Astrocyte (in vitro differentiated cells and primary cell): ENCODE data around the gene FAM222B. TPM values are rescaled to one million over a fixed set of nuclear protein-coding genes. Genes with fewer than 3 reads are reported as not detected.
"Not testable (repeated sequence)": the region's sequence is repeated elsewhere in the genome, so short reads cannot be mapped to it uniquely, and the experiment has no call there.

ENCODE experiments used
- DNase-seq: peaks from one replicate; pipeline ENCODE4 v3.0.0-alpha.2; 2010; ENCODE audit warnings: low read depth
- FAIRE-seq: peaks from 2 replicates; lab custom pipeline; 2011; peaks lifted over from hg19 to GRCh38; lab: Jason Lieb, UNC
- H2AFZ ChIP-seq: 2 replicates; pipeline ENCODE4 v1.6.0; 2012; ENCODE audit warnings: low read depth, low read length, inconsistent platforms
- H3K27ac ChIP-seq: 2 replicates; pipeline ENCODE4 v1.5.1; 2011; ENCODE audit warnings: low read depth, low read length, inconsistent platforms
- H3K27me3 ChIP-seq: 2 replicates; pipeline ENCODE4 v1.6.0; 2011; ENCODE audit warnings: low read length, inconsistent platforms; ENCODE audit not compliant: insufficient read depth
- H3K36me3 ChIP-seq: 2 replicates; pipeline ENCODE4 v1.5.1; 2011; ENCODE audit warnings: low read length, inconsistent platforms; ENCODE audit not compliant: insufficient read depth
- H3K4me1 ChIP-seq: 2 replicates; pipeline ENCODE4 v1.5.1; 2011; ENCODE audit warnings: low read length, inconsistent platforms; ENCODE audit not compliant: insufficient read depth
- H3K4me2 ChIP-seq: 2 replicates; pipeline ENCODE4 v1.6.0; 2012; ENCODE audit warnings: low read length, inconsistent platforms
- H3K4me3 ChIP-seq: 2 replicates; pipeline ENCODE4 v1.5.1; 2011; ENCODE audit warnings: low read depth, mild to moderate bottlenecking, low read length, inconsistent platforms; ENCODE audit not compliant: insufficient read depth
- H3K79me2 ChIP-seq: 2 replicates; pipeline ENCODE4 v1.6.0; 2012; ENCODE audit warnings: mild to moderate bottlenecking, low read length, inconsistent platforms; ENCODE audit not compliant: insufficient read depth
- H3K9ac ChIP-seq: 2 replicates; pipeline ENCODE4 v1.6.0; 2012; ENCODE audit warnings: mild to moderate bottlenecking, low read length, inconsistent platforms
- H3K9me3 ChIP-seq: 2 replicates; pipeline ENCODE4 v1.5.1; 2012; ENCODE audit warnings: low read depth, mild to moderate bottlenecking, low read length, inconsistent platforms; ENCODE audit not compliant: insufficient read depth
- H4K20me1 ChIP-seq: 2 replicates; pipeline ENCODE4 v1.6.0; 2012; ENCODE audit warnings: low read length, inconsistent platforms; ENCODE audit not compliant: insufficient read depth
- H3K27ac Mint-ChIP-seq: one replicate; pipeline ENCODE4 v1.8.0; 2021; ENCODE audit warnings: mild to moderate bottlenecking, mixed read lengths; ENCODE audit not compliant: unreplicated experiment
- H3K27me3 Mint-ChIP-seq: one replicate; pipeline ENCODE4 v1.8.0; 2021; ENCODE audit warnings: low read depth, mixed read lengths; ENCODE audit not compliant: unreplicated experiment
- H3K36me3 Mint-ChIP-seq: one replicate; pipeline ENCODE4 v1.8.0; 2021; ENCODE audit warnings: low read depth, mixed read lengths; ENCODE audit not compliant: unreplicated experiment
- H3K4me1 Mint-ChIP-seq: one replicate; pipeline ENCODE4 v1.8.0; 2021; ENCODE audit warnings: low read depth, mixed read lengths; ENCODE audit not compliant: unreplicated experiment
- H3K4me3 Mint-ChIP-seq: one replicate; pipeline ENCODE4 v1.8.0; 2021; ENCODE audit warnings: mild to moderate bottlenecking, moderate library complexity, mixed read lengths; ENCODE audit not compliant: unreplicated experiment
- H3K9me3 Mint-ChIP-seq: one replicate; pipeline ENCODE4 v1.8.0; 2021; ENCODE audit warnings: mild to moderate bottlenecking, mixed read lengths; ENCODE audit not compliant: unreplicated experiment
- EZH2 ChIP-seq: IDR thresholded peaks from 2 replicates; pipeline ENCODE4 v1.6.1; 2012; ENCODE audit warnings: mild to moderate bottlenecking, low read length, inconsistent platforms; ENCODE audit not compliant: insufficient read depth
- total RNA-seq: library from RNA; stranded (reverse); gene quantifications from 2 replicates; pipeline ENCODE4 v1.2.1, GENCODE V29; 2021
- TF ChIP-seq, protein P1 (sequence below): IDR thresholded peaks from 2 replicates; pipeline ENCODE4 v1.5.1; 2011; ENCODE audit warnings: low read depth, mild to moderate bottlenecking, inconsistent platforms, low read length, moderate library complexity; ENCODE audit not compliant: insufficient read depth

The FAM222B gene
- total RNA-seq, 1 donor from 2014 or later, result 53.0 TPM

GRCh38 chr17:28854457-28855335, 12.1 kb upstream of the FAM222B start, which contains the start of gene ERAL1:
TSS of gene ERAL1 (plus strand) at chr17:28855016. CDS start at chr17:28855035, 19 bp downstream.
- peak within 1 kb of the TSS; percentile 93 for H3K9ac ChIP-seq
- no peaks in the 10 kb centered on the region for H3K9me3 ChIP-seq
- H3K9me3 Mint-ChIP-seq, result no peaks in the 10 kb centered on the region
- no peak for FAIRE-seq
- no peaks in the 10 kb centered on the region for H3K27me3 Mint-ChIP-seq
- H2AFZ ChIP-seq, result peak within 1 kb of the TSS; percentile 98
- H3K4me1 ChIP-seq, result peaks cover 5% of the 10 kb centered on the region
- peaks cover 15% of the 10 kb centered on the region for H3K36me3 Mint-ChIP-seq
- no peaks in the 10 kb centered on the region for H4K20me1 ChIP-seq
- H3K4me1 Mint-ChIP-seq, result no peaks in the 10 kb centered on the region
- H3K36me3 ChIP-seq, result peaks cover 9% of the 10 kb centered on the region
- peak within 1 kb of the TSS; percentile 95 for H3K4me3 Mint-ChIP-seq
- peak within 1 kb of the TSS; percentile 68 for H3K27ac ChIP-seq
- DNase-seq, result peak; percentile 78
- TF ChIP-seq, protein P1, sequence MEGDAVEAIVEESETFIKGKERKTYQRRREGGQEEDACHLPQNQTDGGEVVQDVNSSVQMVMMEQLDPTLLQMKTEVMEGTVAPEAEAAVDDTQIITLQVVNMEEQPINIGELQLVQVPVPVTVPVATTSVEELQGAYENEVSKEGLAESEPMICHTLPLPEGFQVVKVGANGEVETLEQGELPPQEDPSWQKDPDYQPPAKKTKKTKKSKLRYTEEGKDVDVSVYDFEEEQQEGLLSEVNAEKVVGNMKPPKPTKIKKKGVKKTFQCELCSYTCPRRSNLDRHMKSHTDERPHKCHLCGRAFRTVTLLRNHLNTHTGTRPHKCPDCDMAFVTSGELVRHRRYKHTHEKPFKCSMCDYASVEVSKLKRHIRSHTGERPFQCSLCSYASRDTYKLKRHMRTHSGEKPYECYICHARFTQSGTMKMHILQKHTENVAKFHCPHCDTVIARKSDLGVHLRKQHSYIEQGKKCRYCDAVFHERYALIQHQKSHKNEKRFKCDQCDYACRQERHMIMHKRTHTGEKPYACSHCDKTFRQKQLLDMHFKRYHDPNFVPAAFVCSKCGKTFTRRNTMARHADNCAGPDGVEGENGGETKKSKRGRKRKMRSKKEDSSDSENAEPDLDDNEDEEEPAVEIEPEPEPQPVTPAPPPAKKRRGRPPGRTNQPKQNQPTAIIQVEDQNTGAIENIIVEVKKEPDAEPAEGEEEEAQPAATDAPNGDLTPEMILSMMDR, result no peak
- no peak for TF ChIP-seq EZH2
- H3K4me2 ChIP-seq, result peak within 1 kb of the TSS; percentile 92
- H3K79me2 ChIP-seq, result peaks cover 17% of the 10 kb centered on the region
- peak within 1 kb of the TSS; percentile 89 for H3K4me3 ChIP-seq
- H3K27ac Mint-ChIP-seq, result peak within 1 kb of the TSS; percentile 91
- no peaks in the 10 kb centered on the region for H3K27me3 ChIP-seq

DNA sequence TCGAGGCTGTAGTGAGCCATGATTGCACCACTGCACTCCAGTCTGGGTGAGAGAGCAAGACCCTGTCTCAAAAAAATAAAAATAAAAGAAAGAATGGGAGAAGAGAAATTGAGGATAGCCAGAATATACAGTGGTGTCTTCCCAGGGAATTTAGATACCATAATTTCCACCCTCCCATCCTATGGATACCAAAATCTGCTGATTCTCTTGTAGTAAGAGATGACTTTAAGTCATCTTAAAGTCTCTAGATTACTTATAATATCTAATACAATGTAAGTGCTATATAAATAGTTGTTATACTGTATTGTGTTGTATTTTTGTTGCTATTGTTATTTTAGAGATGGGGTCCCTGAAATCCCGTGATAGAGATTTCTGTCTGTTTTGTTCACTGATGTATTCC, 10.7 kb upstream of the FAM222B start:
- DNase-seq (no peak), FAIRE-seq (no peak)
- peaks cover 5% of the 10 kb centered on the region for H3K4me1 ChIP-seq
- no peaks in the 10 kb centered on the region for H3K27me3 Mint-ChIP-seq
- H3K4me1 Mint-ChIP-seq, result no peaks in the 10 kb centered on the region
- no peak overlapping the region for H3K4me2 ChIP-seq
- H3K79me2 ChIP-seq, result peaks cover 17% of the 10 kb centered on the region
- no peak overlapping the region for H3K4me3 Mint-ChIP-seq
- H3K9ac ChIP-seq, result no peak overlapping the region
- peaks cover 2% of the 10 kb centered on the region for H3K36me3 ChIP-seq
- no peak for TF ChIP-seq EZH2
- TF ChIP-seq, protein P1, result no peak
- H3K9me3 ChIP-seq, result no peaks in the 10 kb centered on the region
- no peak overlapping the region for H3K27ac ChIP-seq
- H4K20me1 ChIP-seq, result no peaks in the 10 kb centered on the region
- H2AFZ ChIP-seq, result no peak overlapping the region
- H3K27me3 ChIP-seq, result no peaks in the 10 kb centered on the region
- no peaks in the 10 kb centered on the region for H3K9me3 Mint-ChIP-seq
- H3K36me3 Mint-ChIP-seq, result peaks cover 9% of the 10 kb centered on the region
- no peak overlapping the region for H3K4me3 ChIP-seq
- no peak overlapping the region for H3K27ac Mint-ChIP-seq

GRCh38 chr17:28849281-28849680, 6.7 kb upstream of the FAM222B start:
- H2AFZ ChIP-seq, result no peak overlapping the region
- H3K79me2 ChIP-seq, result no peaks in the 10 kb centered on the region
- TF ChIP-seq EZH2, result no peak
- TF ChIP-seq, protein P1, result no peak
- H3K4me1 ChIP-seq, result no peaks in the 10 kb centered on the region
- H3K27me3 ChIP-seq, result no peaks in the 10 kb centered on the region
- H4K20me1 ChIP-seq, result no peaks in the 10 kb centered on the region
- no peak overlapping the region for H3K27ac ChIP-seq
- Mint-ChIP-seq H3K4me1 (no peaks in the 10 kb centered on the region), H3K27me3 (no peaks in the 10 kb centered on the region), H3K4me3 (no peak overlapping the region), H3K27ac (no peak overlapping the region), H3K9me3 (no peaks in the 10 kb centered on the region), H3K36me3 (no peaks in the 10 kb centered on the region)
- no peaks in the 10 kb centered on the region for H3K36me3 ChIP-seq
- no peak overlapping the region for H3K4me3 ChIP-seq
- no peak overlapping the region for H3K4me2 ChIP-seq
- DNase-seq (no peak), FAIRE-seq (no peak)
- H3K9me3 ChIP-seq, result no peaks in the 10 kb centered on the region
- H3K9ac ChIP-seq, result no peak overlapping the region

DNA sequence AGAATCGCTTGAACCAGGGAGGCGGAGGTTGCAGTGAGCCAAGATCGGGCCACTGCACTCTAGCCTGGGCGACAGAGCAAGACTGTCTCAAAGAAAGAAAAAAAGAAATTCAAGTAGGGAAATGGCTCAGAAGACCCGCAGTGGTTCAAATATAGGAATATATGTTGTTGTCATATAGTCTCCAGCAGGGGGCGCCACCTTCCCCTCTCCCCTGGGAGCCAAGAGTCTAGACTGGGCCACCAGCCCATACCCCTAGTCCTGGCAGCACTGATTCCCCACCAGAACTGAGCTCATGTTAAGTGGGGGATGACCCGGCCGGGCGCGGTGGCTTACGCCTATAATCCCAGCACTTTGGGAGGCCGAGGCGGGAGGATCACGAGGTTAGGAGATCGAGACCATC, 6.1 kb upstream of the FAM222B start:
- H3K36me3 ChIP-seq, result not testable (repeated sequence)

More for the DNA sequence above, 6.1 kb upstream of the FAM222B start:
- not testable (repeated sequence) for H3K9ac ChIP-seq, H3K4me2 ChIP-seq, H3K27ac Mint-ChIP-seq, DNase-seq, H3K27ac ChIP-seq, H3K4me1 ChIP-seq, H3K4me3 Mint-ChIP-seq, H3K9me3 Mint-ChIP-seq, H4K20me1 ChIP-seq, H3K4me1 Mint-ChIP-seq, H3K36me3 Mint-ChIP-seq, H3K79me2 ChIP-seq, H3K9me3 ChIP-seq, H3K27me3 ChIP-seq, H3K4me3 ChIP-seq, H2AFZ ChIP-seq, H3K27me3 Mint-ChIP-seq, FAIRE-seq
